ENCODE data around the gene RBM38.
"Not testable (repeated sequence)": the region's sequence is repeated elsewhere in the genome, so short reads cannot be mapped to it uniquely, and the experiment has no call there.

Gene RBM38

GRCh38 chr20:57390604-57391438 is at the start of gene RBM38:
Gene RBM38 (plus strand): TSS chr20:57391396. CDS start chr20:57391582, 186 bp downstream.
- DNase-seq (ENCODE audit: low spot score) = peak; percentile 98

GRCh38 chr20:57341663-57342062 is 49.5 kb upstream of the RBM38 start:
- no peak for DNase-seq (ENCODE audit: low spot score)

GRCh38 chr20:57342829-57343228 is 48.4 kb upstream of the RBM38 start:
- DNase-seq (ENCODE audit: low spot score) = no peak

GRCh38 chr20:57346477-57346876 is 44.7 kb upstream of the RBM38 start:
- peak; percentile 77 for DNase-seq (ENCODE audit: low spot score)

GRCh38 chr20:57347393-57347792 is 43.8 kb upstream of the RBM38 start:
- no peak for DNase-seq (ENCODE audit: low spot score)

GRCh38 chr20:57348200-57348921 is 42.8 kb upstream of the RBM38 start:
- DNase-seq (ENCODE audit: low spot score) = not testable (repeated sequence)

GRCh38 chr20:57348922-57349574 is 42.1 kb upstream of the RBM38 start:
- not testable (repeated sequence) for DNase-seq (ENCODE audit: low spot score)

- peak; percentile 31 for DNase-seq (ENCODE audit: low spot score)
Observed at GRCh38 chr20:57350081-57350710, 41.0 kb upstream of the RBM38 start.

- not testable (repeated sequence) for DNase-seq (ENCODE audit: low spot score)
Observed at GRCh38 chr20:57350726-57351041, 40.5 kb upstream of the RBM38 start.

GRCh38 chr20:57351042-57351783 is 40.0 kb upstream of the RBM38 start, which contains the start of gene RAE1:
Gene RAE1 (plus strand): TSS chr20:57351255. CDS start chr20:57354039, 2,784 bp downstream.
- DNase-seq (ENCODE audit: low spot score) = peak; percentile 94

- no peak for DNase-seq (ENCODE audit: low spot score)
Observed at GRCh38 chr20:57352305-57352704, 38.9 kb upstream of the RBM38 start.

- no peak for DNase-seq (ENCODE audit: low spot score)
Observed at GRCh38 chr20:57353351-57353750, 37.8 kb upstream of the RBM38 start.

GRCh38 chr20:57361517-57361916 is 29.7 kb upstream of the RBM38 start:
- DNase-seq (ENCODE audit: low spot score) = peak; percentile 80

- DNase-seq (ENCODE audit: low spot score) = no peak
Observed at GRCh38 chr20:57364451-57364850, 26.7 kb upstream of the RBM38 start.

- DNase-seq (ENCODE audit: low spot score) = no peak
Observed at GRCh38 chr20:57369596-57369995, 21.6 kb upstream of the RBM38 start.

GRCh38 chr20:57370316-57370715 is 20.9 kb upstream of the RBM38 start:
- DNase-seq (ENCODE audit: low spot score) = no peak

GRCh38 chr20:57371363-57371762 is 19.8 kb upstream of the RBM38 start:
- no peak for DNase-seq (ENCODE audit: low spot score)

GRCh38 chr20:57372157-57372556 is 19.0 kb upstream of the RBM38 start:
- DNase-seq (ENCODE audit: low spot score) = no peak

- no peak for DNase-seq (ENCODE audit: low spot score)
Observed at GRCh38 chr20:57372581-57373350, 18.4 kb upstream of the RBM38 start.

- no peak for DNase-seq (ENCODE audit: low spot score)
Observed at GRCh38 chr20:57374343-57374930, 16.8 kb upstream of the RBM38 start.
